NB4 (cell line): Measurements from ENCODE around the gene COMMD4.

Source experiments
- DNase-seq: peaks from one replicate; pipeline ENCODE4 v3.0.0; 2010; ENCODE audit warnings: low read depth
- H3K4me3 ChIP-seq: one replicate; pipeline ENCODE4 v1.5.1; 2011; ENCODE audit warnings: mild to moderate bottlenecking, low read depth, low read length, moderate library complexity
- MYC ChIP-seq: IDR thresholded peaks from 2 replicates; pipeline ENCODE4 v1.6.1; 2011; ENCODE audit warnings: low read depth, low read length
- POLR2A ChIP-seq: IDR thresholded peaks from 2 replicates; pipeline ENCODE4 v1.6.1; 2011; ENCODE audit warnings: mild to moderate bottlenecking; ENCODE audit not compliant: insufficient read length; ENCODE audit errors: extremely low read depth
- TF ChIP-seq, protein P1 (sequence below): IDR thresholded peaks from one replicate; pipeline ENCODE4 v1.5.1; 2012; ENCODE audit warnings: low read depth, low read length
- TF ChIP-seq, protein P2 (sequence below): IDR thresholded peaks from 2 replicates; pipeline ENCODE4 v1.6.1; 2011; ENCODE audit warnings: low read depth, low read length

The COMMD4 gene

DNA sequence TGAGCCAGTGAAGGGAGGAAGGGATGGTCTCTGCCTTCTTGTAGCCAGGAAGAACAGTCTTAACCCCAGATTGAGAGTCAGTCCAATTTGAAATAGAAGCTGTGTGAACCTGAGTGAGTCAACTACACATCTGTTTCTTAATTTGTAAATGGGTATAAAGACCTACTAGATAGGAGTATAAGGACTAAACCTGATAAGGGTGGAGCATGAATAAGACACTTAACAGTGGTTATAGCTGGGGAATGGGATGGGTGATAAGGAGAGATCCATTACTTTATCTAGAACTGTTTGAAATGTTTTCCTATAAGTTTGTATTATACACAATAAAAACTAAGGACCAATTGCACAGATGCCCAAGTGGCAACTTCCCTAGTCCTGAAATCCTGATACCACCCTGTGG is 31.1 kb downstream of the COMMD4 start:
- H3K4me3 ChIP-seq, result peak overlapping the region; percentile 84
- TF ChIP-seq, protein P1, sequence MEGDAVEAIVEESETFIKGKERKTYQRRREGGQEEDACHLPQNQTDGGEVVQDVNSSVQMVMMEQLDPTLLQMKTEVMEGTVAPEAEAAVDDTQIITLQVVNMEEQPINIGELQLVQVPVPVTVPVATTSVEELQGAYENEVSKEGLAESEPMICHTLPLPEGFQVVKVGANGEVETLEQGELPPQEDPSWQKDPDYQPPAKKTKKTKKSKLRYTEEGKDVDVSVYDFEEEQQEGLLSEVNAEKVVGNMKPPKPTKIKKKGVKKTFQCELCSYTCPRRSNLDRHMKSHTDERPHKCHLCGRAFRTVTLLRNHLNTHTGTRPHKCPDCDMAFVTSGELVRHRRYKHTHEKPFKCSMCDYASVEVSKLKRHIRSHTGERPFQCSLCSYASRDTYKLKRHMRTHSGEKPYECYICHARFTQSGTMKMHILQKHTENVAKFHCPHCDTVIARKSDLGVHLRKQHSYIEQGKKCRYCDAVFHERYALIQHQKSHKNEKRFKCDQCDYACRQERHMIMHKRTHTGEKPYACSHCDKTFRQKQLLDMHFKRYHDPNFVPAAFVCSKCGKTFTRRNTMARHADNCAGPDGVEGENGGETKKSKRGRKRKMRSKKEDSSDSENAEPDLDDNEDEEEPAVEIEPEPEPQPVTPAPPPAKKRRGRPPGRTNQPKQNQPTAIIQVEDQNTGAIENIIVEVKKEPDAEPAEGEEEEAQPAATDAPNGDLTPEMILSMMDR, result no peak
- TF ChIP-seq POLR2A (no peak), MYC (no peak)
- TF ChIP-seq, protein P2, sequence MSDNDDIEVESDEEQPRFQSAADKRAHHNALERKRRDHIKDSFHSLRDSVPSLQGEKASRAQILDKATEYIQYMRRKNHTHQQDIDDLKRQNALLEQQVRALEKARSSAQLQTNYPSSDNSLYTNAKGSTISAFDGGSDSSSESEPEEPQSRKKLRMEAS, result no peak
- no peak for DNase-seq

DNA sequence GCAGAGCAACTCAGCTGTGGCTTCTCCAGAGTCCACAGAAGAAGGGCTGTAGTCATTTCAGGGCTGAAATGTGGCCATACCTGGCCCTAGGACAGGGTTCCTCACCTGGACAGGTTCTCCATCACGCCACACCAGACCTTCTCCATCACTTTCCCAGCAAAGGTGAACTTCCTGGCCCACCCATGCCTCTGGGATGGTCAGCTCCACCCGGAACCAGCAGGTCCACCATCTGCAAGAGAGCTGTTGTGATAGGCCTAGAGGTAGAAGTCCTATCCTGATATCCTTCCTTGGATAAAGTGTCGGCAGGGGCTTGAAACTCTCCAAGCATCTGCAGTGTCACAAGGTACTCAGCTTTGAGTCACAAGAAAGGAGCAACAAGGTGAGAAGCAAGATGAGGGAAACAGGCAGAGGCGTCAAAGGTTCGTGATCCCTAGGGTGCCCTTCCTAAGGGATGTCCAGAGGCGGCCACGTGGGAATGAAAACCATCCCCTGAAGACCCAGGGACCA is 31.6 kb downstream of the COMMD4 start:
- TF ChIP-seq, protein P2, result no peak
- TF ChIP-seq POLR2A, result no peak
- TF ChIP-seq, protein P1, result no peak
- TF ChIP-seq MYC, result peak; percentile 4; the same call in 1 of the 2 replicates
- DNase-seq, result no peak
- peak overlapping the region; percentile 84 for H3K4me3 ChIP-seq

DNA sequence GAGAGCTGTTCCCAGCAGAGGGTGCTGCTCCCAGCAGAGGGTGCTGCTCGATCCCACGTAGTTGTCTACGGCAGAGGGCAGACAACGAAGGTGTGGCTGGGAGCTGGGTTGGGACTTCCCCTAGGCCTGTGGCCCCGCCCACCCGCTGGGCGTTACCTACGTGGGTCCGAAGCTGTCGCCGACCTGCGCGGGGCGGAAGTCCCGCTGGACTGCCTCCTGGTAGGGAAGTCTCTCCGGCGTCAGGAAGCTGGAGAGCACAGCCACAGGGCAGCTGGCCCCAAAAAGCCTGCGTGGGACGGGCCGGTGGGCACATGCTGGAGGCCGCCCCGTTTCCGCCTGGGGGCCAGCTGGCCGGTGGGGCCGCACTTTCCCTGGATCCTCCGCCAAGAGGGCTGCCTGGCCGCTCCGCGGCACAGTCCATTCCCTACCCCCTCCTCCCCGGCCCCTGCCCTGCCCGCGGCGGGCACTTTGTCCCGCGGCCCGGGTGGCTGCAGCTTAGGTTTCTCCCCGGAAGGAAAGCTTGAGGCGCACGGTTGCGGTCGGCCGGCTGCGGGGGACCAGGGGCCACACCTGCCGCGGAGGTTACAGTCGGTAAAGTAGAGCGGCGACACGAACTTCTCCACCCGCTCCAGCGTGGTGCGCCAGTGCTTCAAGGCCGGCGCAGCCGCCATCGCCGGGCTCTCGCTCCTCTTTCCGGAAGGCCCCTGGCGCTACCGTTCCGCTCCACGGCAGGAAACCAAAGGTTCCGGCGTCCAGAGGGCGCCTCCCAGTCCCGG is 32.2 kb downstream of the COMMD4 start, which contains the start of gene MAN2C1:
MAN2C1 (minus strand) TSS at position 695 of the 776 bp plus-strand sequence; CDS start at position 671, 24 bp downstream.
- peak; percentile 99 for DNase-seq
- H3K4me3 ChIP-seq, result peak within 1 kb of the TSS; percentile 84
- TF ChIP-seq MYC (peak; percentile 74), POLR2A (peak; percentile 83)
- TF ChIP-seq, protein P2, result peak; percentile 63
- TF ChIP-seq, protein P1, result peak; percentile 81

DNA sequence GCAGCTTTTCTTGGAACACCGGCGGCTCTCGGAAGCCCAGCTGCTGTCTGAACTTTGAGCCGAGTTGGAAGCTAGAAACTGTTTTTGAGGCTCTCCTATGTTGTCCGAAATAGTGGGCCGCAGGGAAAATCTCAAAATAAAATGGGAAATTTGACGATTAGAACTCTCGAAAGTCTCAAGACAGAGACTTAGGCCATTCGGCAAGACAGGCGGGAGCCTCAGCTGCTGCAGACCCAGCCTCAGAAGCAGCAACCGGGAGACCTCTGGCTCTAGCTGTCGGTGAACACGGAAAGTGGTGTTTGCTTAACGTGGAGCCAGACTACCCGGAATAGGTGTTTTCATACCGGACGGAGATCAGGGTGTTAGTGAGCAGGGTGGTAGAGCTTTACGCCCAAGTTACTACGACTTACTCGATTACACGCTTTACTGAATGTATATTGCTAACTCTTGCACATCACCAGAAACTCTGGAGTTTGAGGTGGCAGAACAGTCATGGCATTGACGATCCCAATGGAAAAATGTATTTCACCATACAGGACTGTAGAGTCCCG is 32.9 kb downstream of the COMMD4 start:
- TF ChIP-seq, protein P1, result no peak
- TF ChIP-seq POLR2A (no peak), MYC (no peak)
- TF ChIP-seq, protein P2, result no peak
- no peak for DNase-seq
- H3K4me3 ChIP-seq, result peak overlapping the region; percentile 84

DNA sequence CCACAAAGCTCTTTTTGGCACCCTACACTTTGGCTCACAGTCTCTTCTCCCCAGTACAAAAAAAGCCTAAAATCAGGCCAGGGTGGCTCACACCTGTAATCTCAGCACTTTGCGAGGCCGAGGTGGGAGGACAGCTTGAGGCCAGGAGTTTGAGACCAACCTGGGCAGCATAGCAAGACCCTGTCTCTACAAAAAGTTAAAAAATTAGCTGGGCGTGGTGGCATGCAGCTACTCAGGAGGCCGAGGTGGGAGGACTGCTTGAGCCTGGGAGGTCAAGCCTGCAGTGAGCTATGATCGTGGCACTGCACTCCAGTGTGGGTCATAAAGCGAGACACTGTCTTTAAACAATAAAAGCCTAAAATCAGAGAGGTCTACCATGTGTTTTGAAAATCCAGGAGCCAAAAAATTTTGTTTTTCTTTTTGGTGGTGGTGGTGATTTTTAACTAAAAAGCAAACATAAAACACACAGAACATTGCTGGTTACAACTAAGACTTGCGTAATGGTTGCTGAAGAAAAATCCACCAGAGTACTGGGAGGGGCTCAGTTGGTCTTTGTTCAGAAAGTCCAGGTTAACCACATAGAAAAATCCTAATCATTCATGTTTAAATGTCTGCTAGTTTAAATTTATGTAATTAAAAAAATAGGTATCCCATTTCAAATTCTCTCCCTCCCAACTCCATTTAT is 34.2 kb downstream of the COMMD4 start:
- TF ChIP-seq, protein P1, result no peak
- TF ChIP-seq, protein P2, result no peak
- no peak for TF ChIP-seq MYC
- TF ChIP-seq POLR2A, result no peak
- H3K4me3 ChIP-seq, result peak overlapping the region; percentile 84
- DNase-seq, result no peak
